HepG2 (cell line): ENCODE data around the gene IDH3G. TPM values are rescaled to one million over a fixed set of nuclear protein-coding genes. Genes with fewer than 3 reads are reported as not detected.

Experiments used
- ATAC-seq: fragments of 200-7000 bp; cut with Tn5 transposase; 3 replicates; pipeline ENCODE4 v1.9.1; 2020; ENCODE audit warnings: mild to moderate bottlenecking, moderate library complexity
- BruUV-seq: library from RNA; stranded (reverse); fragments of 400-500 nt; replicated peaks from 2 replicates; lab custom pipeline; 2021; lab: Mats Ljungman, UMichigan
- CTCF ChIA-PET: fragments of 300-600 bp; formaldehyde crosslinking; extraction: SDS; loops from one replicate; lab custom pipeline; 2021; ENCODE audit warnings: low total read pairs, inconsistent platforms, low intra/inter-chr PET ratio; lab: Yijun Ruan, JAX
- POLR2A ChIA-PET: fragments of 350-600 bp; sonication (Branson Sonifier 250); formaldehyde crosslinking; loops from one replicate; lab custom pipeline; 2020; ENCODE audit warnings: antibody characterized with exemption, inconsistent platforms; lab: Yijun Ruan, JAX
- DNase-seq: peaks from one replicate; pipeline ENCODE4 v3.0.0-alpha.2; 2015; ENCODE audit warnings: low spot score
- FAIRE-seq: peaks from 3 replicates; lab custom pipeline; 2011; peaks lifted over from hg19 to GRCh38; lab: Jason Lieb, UNC
- H2AFZ ChIP-seq: one replicate; pipeline ENCODE4 v1.6.1; 2011; ENCODE audit warnings: low read length, inconsistent platforms
- H3K27ac ChIP-seq: fragments of 300-600 bp; 3 replicates; pipeline ENCODE4 v1.8.0; 2011; ENCODE audit warnings: mixed run types, mild to moderate bottlenecking, mixed read lengths, low read length, inconsistent platforms; ENCODE audit not compliant: insufficient read depth; ENCODE audit errors: extremely low read length
- H3K27me3 ChIP-seq, 2 experiments: fragments of 200-600 bp in 1 of 2; 2 replicates in 1 of 2; 3 replicates in 1 of 2; pipeline versions ENCODE4 v1.6.0 to v1.8.0; 2011; ENCODE audit warnings: low read length in 2 of 2, mild to moderate bottlenecking in 2 of 2, moderate library complexity in 2 of 2, inconsistent platforms in 1 of 2; ENCODE audit not compliant: insufficient read depth in 2 of 2, control insufficient read depth in 1 of 2
- H3K36me3 ChIP-seq, 2 experiments: fragments of 200-600 bp in 1 of 2; replicated peaks in 1 of 2; 2 replicates in 1 of 2; 3 replicates in 1 of 2; pipeline versions ENCODE4 v1.5.1 to v1.8.0; 2011; ENCODE audit warnings: low read length in 2 of 2, inconsistent platforms in 1 of 2; ENCODE audit not compliant: insufficient read depth in 2 of 2, control insufficient read depth in 1 of 2
- H3K4me1 ChIP-seq: 2 replicates; pipeline ENCODE4 v1.5.1; 2012; ENCODE audit warnings: low read length, inconsistent platforms; ENCODE audit not compliant: insufficient read depth
- H3K4me2 ChIP-seq: 2 replicates; pipeline ENCODE4 v1.6.0; 2011; ENCODE audit warnings: low read depth, low read length, inconsistent platforms
- H3K4me3 ChIP-seq, 3 experiments: fragments of 200-600 bp in 1 of 3; sonication (generic), shearing (Covaris generic) in 1 of 3; replicated peaks in 1 of 3; 2 replicates each; pipeline ENCODE4 v1.5.1; 2011 to 2016; ENCODE audit warnings: low read length in 3 of 3, inconsistent platforms in 2 of 3, low read depth in 2 of 3, mild to moderate bottlenecking in 2 of 3, control low read depth in 1 of 3, mixed read lengths in 1 of 3; ENCODE audit not compliant: insufficient read depth in 1 of 3
- H3K79me2 ChIP-seq: one replicate; pipeline ENCODE4 v1.6.1; 2011; ENCODE audit warnings: low read length, inconsistent platforms; ENCODE audit not compliant: insufficient read depth
- H3K9ac ChIP-seq: 2 replicates; pipeline ENCODE4 v1.6.0; 2011; ENCODE audit warnings: mild to moderate bottlenecking, low read depth, low read length, inconsistent platforms; ENCODE audit not compliant: insufficient read depth
- H3K9me3 ChIP-seq: 2 replicates; pipeline ENCODE4 v1.5.1; 2012; ENCODE audit warnings: mild to moderate bottlenecking, low read length
- H4K20me1 ChIP-seq: 2 replicates; pipeline ENCODE4 v1.6.0; 2011; ENCODE audit warnings: inconsistent platforms, mild to moderate bottlenecking, low read length, moderate library complexity; ENCODE audit not compliant: insufficient read depth
- ATF1 ChIP-seq: IDR thresholded peaks from 2 replicates; pipeline ENCODE4 v1.6.1; 2016; ENCODE audit warnings: mild to moderate bottlenecking, control low read depth
- ATF3 ChIP-seq: sonication (generic); formaldehyde crosslinking; IDR thresholded peaks from 2 replicates; pipeline ENCODE4 v1.4.0; 2020; ENCODE audit warnings: missing genetic modification reagents
- CEBPG ChIP-seq: IDR thresholded peaks from 2 replicates; pipeline ENCODE4 v1.6.1; 2016
- FOXA1 ChIP-seq, 2 experiments: fragments of 450-650 bp in 1 of 2; sonication (generic) in 1 of 2; formaldehyde crosslinking in 1 of 2; IDR thresholded peaks; 2 replicates each; pipeline versions ENCODE4 v1.4.0 to v1.6.1; 2016 to 2020; ENCODE audit warnings: missing genetic modification reagents in 1 of 2
- HOXA3 ChIP-seq: sonication (generic); formaldehyde crosslinking; IDR thresholded peaks from 2 replicates; pipeline ENCODE4 v1.5.0; 2020; ENCODE audit warnings: missing genetic modification reagents
- KAT2B ChIP-seq: fragments of 150-350 bp; IDR thresholded peaks from 2 replicates; pipeline ENCODE4 v1.6.1; 2014; ENCODE audit warnings: low read depth, low read length, borderline replicate concordance
- KDM6A ChIP-seq: IDR thresholded peaks from 2 replicates; pipeline ENCODE4 v1.6.1; 2016; ENCODE audit warnings: low read depth
- KLF9 ChIP-seq: IDR thresholded peaks from 2 replicates; pipeline ENCODE4 v1.6.1; 2016; ENCODE audit warnings: low read depth
- KMT2A ChIP-seq: sonication (generic); formaldehyde crosslinking; IDR thresholded peaks from 2 replicates; pipeline ENCODE4 v1.4.0; 2020; ENCODE audit warnings: missing genetic modification reagents
- MXI1 ChIP-seq: IDR thresholded peaks from 3 replicates; pipeline ENCODE4 v1.6.1; 2012; ENCODE audit warnings: low read depth, low read length, inconsistent platforms, borderline replicate concordance
- NFYB ChIP-seq: sonication (generic); formaldehyde crosslinking; IDR thresholded peaks from 2 replicates; pipeline ENCODE4 v1.4.0; 2020; ENCODE audit warnings: missing genetic modification reagents
- RFXANK ChIP-seq: IDR thresholded peaks from 2 replicates; pipeline ENCODE4 v1.6.1; 2016
- U2AF2 ChIP-seq: fragments of 200-400 bp; formaldehyde crosslinking; IDR thresholded peaks from 2 replicates; pipeline ENCODE4 v1.6.1; 2017; ENCODE audit warnings: low read depth, mild to moderate bottlenecking, low read length
- ZNF660 ChIP-seq: sonication (generic); formaldehyde crosslinking; IDR thresholded peaks from 2 replicates; pipeline ENCODE4 v1.5.1; 2020; ENCODE audit warnings: mild to moderate bottlenecking, low read depth, missing genetic modification reagents, borderline replicate concordance
- WGBS: methylation state at CpG from one replicate; pipeline ENCODE4 v1.1.6; 2017; ENCODE audit warnings: low lambda C conversion rate; 5-methylcytosine and 5-hydroxymethylcytosine counted together
- in situ Hi-C: cut with HindIII; loops from 2 replicates; pipeline ENCODE4 v1.10.0; 2017; ENCODE audit warnings: low pct_unique_long_range_greater_than_20kb; ENCODE audit not compliant: extremely low pct_ligation_motif_present
- intact Hi-C: fragments of 100-400 bp; cut with micrococcal nuclease; formaldehyde crosslinking; loops from one replicate; pipeline ENCODE4 v1.10.0; 2022; ENCODE audit not compliant: unreplicated experiment
- polyA plus RNA-seq, 8 experiments: library from polyadenylated mRNA; depleted of rRNA in 3 of 8; stranded (reverse) in 7 of 8; unstranded in 1 of 8; fragments of >200 nt; fragmentation: Illumina TruSeq in 4 of 8; extraction: Trizol in 4 of 8; gene quantifications; 2 replicates each; pipeline versions ENCODE4 v1.2.1 to v1.2.3, GENCODE V29; 2011 to 2016; ENCODE audit warnings: low read depth in 4 of 8, missing spikeins in 1 of 8, mixed read lengths in 1 of 8; ENCODE audit not compliant: insufficient read depth in 1 of 8
- total RNA-seq, 5 experiments: library from RNA; depleted of rRNA; stranded (reverse); fragments of >200 nt; fragmentation: Illumina TruSeq; extraction: Trizol; gene quantifications; 2 replicates each; pipeline ENCODE4 v1.2.3, GENCODE V29; 2016; ENCODE audit warnings: low read depth in 1 of 5
- TF ChIP-seq, protein P1 (sequence below): sonication (generic); formaldehyde crosslinking; IDR thresholded peaks from 2 replicates; pipeline ENCODE4 v1.4.0; 2020; ENCODE audit warnings: mild to moderate bottlenecking, missing genetic modification reagents

IDH3G gene
- total and polyA plus RNA-seq, 2 of the 13 experiments (the other 11 are each of a cell fraction or from before 2014, with no cell fraction given): 18.7 to 35.5 TPM

DNA sequence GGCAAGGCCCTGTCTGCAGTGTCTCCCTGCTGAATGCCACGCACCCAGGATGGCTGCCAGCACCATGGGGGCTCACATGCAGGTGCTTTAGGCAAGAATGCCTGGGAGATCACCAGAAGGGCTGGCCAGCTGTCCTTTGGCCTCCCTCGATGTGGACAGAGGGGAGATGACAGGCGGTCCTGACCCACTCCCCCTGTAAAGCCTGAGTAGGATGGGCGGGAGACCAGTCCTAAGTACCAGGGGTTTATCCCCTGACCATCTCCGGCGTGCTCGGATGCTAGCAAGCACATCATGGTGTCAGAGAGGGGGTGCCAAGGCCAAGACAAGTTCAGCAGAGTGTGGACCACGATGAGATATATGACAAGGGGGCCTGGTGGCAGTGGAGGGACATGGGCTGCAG, 30.9 kb upstream of the IDH3G start:
- H3K36me3 ChIP-seq: no peaks in the 10 kb centered on the region
- intact Hi-C loops: no loop called here
- CTCF ChIA-PET: no interaction called here
- FAIRE-seq (no peak), ATAC-seq (no peak), DNase-seq (no peak)
- H3K27me3 ChIP-seq: peaks cover 3 to 37% of the 10 kb centered on the region in 2 experiments; a peak in 4 of 5 replicates
- no peak overlapping the region for H3K27ac ChIP-seq
- in situ Hi-C loops: no loop called here
- H3K4me1 ChIP-seq: no peaks in the 10 kb centered on the region
- no peak overlapping the region for H3K9ac ChIP-seq
- no peaks in the 10 kb centered on the region for H4K20me1 ChIP-seq
- POLR2A ChIA-PET: no interaction called here
- H3K79me2 ChIP-seq: no peaks in the 10 kb centered on the region
- H2AFZ ChIP-seq: no peak overlapping the region
- H3K4me2 ChIP-seq: no peak overlapping the region
- WGBS: no CpG with 5 or more reads among the region's 8 CpGs
- H3K4me3 ChIP-seq: no peak overlapping the region
- BruUV-seq: no TSS peak
- no peak for TF ChIP-seq FOXA1 (IDR thresholded peaks at IDR 0.05)
- no peak for TF ChIP-seq FOXA1 (CRISPR knock-in tag; IDR thresholded peaks at IDR 0.05)
- TF ChIP-seq MXI1: no peak
- TF ChIP-seq HOXA3: no peak
- TF ChIP-seq CEBPG (CRISPR knock-in tag): no peak
- TF ChIP-seq KLF9 (CRISPR knock-in tag): no peak
- TF ChIP-seq ATF3 (CRISPR knock-in tag): no peak
- no peak for TF ChIP-seq ATF1 (CRISPR knock-in tag)
- no peak for TF ChIP-seq KAT2B
- no peak for TF ChIP-seq KDM6A
- TF ChIP-seq U2AF2: no peak
- no peak for TF ChIP-seq RFXANK (CRISPR knock-in tag)
- no peak for TF ChIP-seq ZNF660
- no peak for TF ChIP-seq KMT2A (CRISPR knock-in tag)
- TF ChIP-seq, protein P1, sequence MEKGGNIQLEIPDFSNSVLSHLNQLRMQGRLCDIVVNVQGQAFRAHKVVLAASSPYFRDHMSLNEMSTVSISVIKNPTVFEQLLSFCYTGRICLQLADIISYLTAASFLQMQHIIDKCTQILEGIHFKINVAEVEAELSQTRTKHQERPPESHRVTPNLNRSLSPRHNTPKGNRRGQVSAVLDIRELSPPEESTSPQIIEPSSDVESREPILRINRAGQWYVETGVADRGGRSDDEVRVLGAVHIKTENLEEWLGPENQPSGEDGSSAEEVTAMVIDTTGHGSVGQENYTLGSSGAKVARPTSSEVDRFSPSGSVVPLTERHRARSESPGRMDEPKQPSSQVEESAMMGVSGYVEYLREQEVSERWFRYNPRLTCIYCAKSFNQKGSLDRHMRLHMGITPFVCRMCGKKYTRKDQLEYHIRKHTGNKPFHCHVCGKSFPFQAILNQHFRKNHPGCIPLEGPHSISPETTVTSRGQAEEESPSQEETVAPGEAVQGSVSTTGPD: no peak
- TF ChIP-seq NFYB (CRISPR knock-in tag): no peak
- H3K9me3 ChIP-seq: no peaks in the 10 kb centered on the region
